Panc1 (cell line): ENCODE measurements around the gene CACNA1C. TPM values are rescaled to one million over a fixed set of nuclear protein-coding genes. Genes with fewer than 3 reads are reported as not detected.

ENCODE experiments used
- ATAC-seq: fragments of 200-7000 bp; cut with Tn5 transposase; 2 replicates; pipeline ENCODE4 v1.9.1; 2020; ENCODE audit warnings: mild to moderate bottlenecking, moderate library complexity
- BruUV-seq: library from RNA; stranded (reverse); fragments of 400-500 nt; replicated peaks from 2 replicates; lab custom pipeline; 2021; lab: Mats Ljungman, UMichigan
- CTCF ChIA-PET: fragments of 300-600 bp; sonication (Branson Sonifier 250); formaldehyde crosslinking; loops from one replicate; lab custom pipeline; 2022; ENCODE audit warnings: antibody characterized with exemption; lab: Charles Lee
- POLR2A ChIA-PET: fragments of 300-600 bp; sonication (Branson Sonifier 250); formaldehyde crosslinking; loops from one replicate; lab custom pipeline; 2022; ENCODE audit warnings: antibody characterized with exemption; lab: Charles Lee
- DNase-seq: peaks from one replicate; pipeline ENCODE4 v3.0.0-alpha.2; 2010; ENCODE audit warnings: low read depth, low spot score
- H3K27ac ChIP-seq: 2 replicates; pipeline ENCODE4 v1.5.1; 2011; ENCODE audit warnings: mild to moderate bottlenecking, low read length, inconsistent platforms
- H3K27me3 ChIP-seq: fragments of 200-500 bp; sonication (Bioruptor generic); 2 replicates; pipeline ENCODE4 v1.6.0; 2014; ENCODE audit warnings: low read length, inconsistent platforms; ENCODE audit not compliant: control insufficient read depth, insufficient read depth
- H3K36me3 ChIP-seq: fragments of 200-500 bp; sonication (Bioruptor generic); 2 replicates; pipeline ENCODE4 v1.5.1; 2014; ENCODE audit warnings: inconsistent platforms, mild to moderate bottlenecking, low read length, moderate library complexity; ENCODE audit not compliant: control insufficient read depth, insufficient read depth
- H3K4me1 ChIP-seq: 2 replicates; pipeline ENCODE4 v1.5.1; 2011; ENCODE audit warnings: inconsistent platforms, mild to moderate bottlenecking, low read length, moderate library complexity; ENCODE audit not compliant: control insufficient read depth, insufficient read depth
- H3K4me3 ChIP-seq, 2 experiments: 2 replicates each; pipeline ENCODE4 v1.5.1; 2011 to 2012; ENCODE audit warnings: low read depth in 2 of 2, low read length in 2 of 2, mild to moderate bottlenecking in 2 of 2, inconsistent platforms in 1 of 2, moderate library complexity in 1 of 2
- H3K9me3 ChIP-seq: fragments of 200-500 bp; sonication (Bioruptor generic); 2 replicates; pipeline ENCODE4 v1.5.1; 2014; ENCODE audit warnings: low read depth, mild to moderate bottlenecking, inconsistent platforms, low read length, moderate library complexity; ENCODE audit not compliant: control insufficient read depth, insufficient read depth
- POLR2AphosphoS5 ChIP-seq: IDR thresholded peaks from 2 replicates; pipeline ENCODE4 v1.6.1; 2012; ENCODE audit warnings: mild to moderate bottlenecking, low read depth, low read length, moderate library complexity
- SIN3A ChIP-seq: IDR thresholded peaks from 2 replicates; pipeline ENCODE4 v1.6.1; 2012; ENCODE audit warnings: low read depth, mild to moderate bottlenecking, low read length, moderate library complexity, borderline replicate concordance; ENCODE audit not compliant: insufficient read depth
- TCF7L2 ChIP-seq: IDR thresholded peaks from 2 replicates; pipeline ENCODE4 v1.6.1; 2011; ENCODE audit warnings: mild to moderate bottlenecking, low read depth, low read length, inconsistent platforms
- in situ Hi-C: cut with HindIII; loops from 2 replicates; pipeline ENCODE4 v1.10.0; 2016; ENCODE audit warnings: low sequenced_read_pairs, low pct_unique_long_range_greater_than_20kb
- intact Hi-C: fragments of 100-400 bp; cut with micrococcal nuclease; formaldehyde crosslinking; loops from one replicate; pipeline ENCODE4 v1.10.0; 2022; ENCODE audit not compliant: unreplicated experiment
- total RNA-seq: library from RNA; stranded (reverse); gene quantifications from one replicate; pipeline ENCODE4 v1.2.1, GENCODE V29; 2021; ENCODE audit not compliant: unreplicated experiment
- TF ChIP-seq, protein P1 (sequence below): fragments of 450-650 bp; IDR thresholded peaks from 2 replicates; pipeline ENCODE4 v1.5.1; 2017; ENCODE audit warnings: mild to moderate bottlenecking
- TF ChIP-seq, protein P2 (sequence below), 2 experiments: IDR thresholded peaks; 2 replicates each; pipeline ENCODE4 v1.6.1; 2011 to 2012; ENCODE audit warnings: low read depth in 2 of 2, control low read depth in 1 of 2, low read length in 1 of 2, mild to moderate bottlenecking in 1 of 2, moderate library complexity in 1 of 2; ENCODE audit not compliant: insufficient read depth in 1 of 2

The CACNA1C gene
- total RNA-seq, 1 experiment from 2014 or later = 0.03 TPM

DNA sequence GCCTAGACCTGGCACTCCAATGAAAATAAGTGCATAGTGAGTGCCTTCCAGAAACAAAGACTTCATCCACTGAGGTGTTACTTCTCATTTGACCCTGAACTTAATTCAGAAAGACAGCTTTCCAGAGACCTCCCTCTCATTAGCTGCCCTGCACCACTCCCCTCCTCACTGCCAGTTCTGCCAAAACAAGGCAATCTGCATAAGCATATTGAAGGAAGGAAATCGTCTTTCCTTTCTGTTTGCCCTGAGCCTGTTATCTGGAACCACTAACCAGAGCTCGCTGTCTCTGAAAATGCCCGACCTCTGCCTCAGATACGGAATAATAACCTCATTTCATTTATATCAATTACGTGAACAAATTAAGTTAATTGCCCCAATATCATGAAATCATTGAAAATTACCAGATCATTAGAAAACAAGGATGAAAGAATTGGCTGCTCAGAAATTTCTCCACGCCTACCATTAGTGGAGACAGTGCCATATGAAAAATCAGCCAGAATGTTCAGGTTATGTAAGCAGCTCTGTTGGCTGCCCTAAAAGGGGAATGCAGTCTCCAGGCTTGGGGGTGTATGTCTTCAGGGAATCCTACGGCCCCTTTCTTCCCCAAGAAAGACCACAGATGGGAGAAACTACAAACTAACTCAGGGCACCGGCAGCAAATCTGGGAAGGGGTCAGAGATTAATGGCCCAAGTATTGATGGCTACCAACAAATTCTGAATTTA lies 592.1 kb downstream of the CACNA1C start:
- H3K27me3 ChIP-seq = no peaks in the 10 kb centered on the region
- POLR2A ChIA-PET = no interaction called here
- ATAC-seq (no peak), DNase-seq (no peak)
- CTCF ChIA-PET = no interaction called here
- no peak overlapping the region for H3K4me3 ChIP-seq
- TF ChIP-seq POLR2AphosphoS5 (no peak), TCF7L2 (no peak), SIN3A (no peak)
- TF ChIP-seq, protein P1, sequence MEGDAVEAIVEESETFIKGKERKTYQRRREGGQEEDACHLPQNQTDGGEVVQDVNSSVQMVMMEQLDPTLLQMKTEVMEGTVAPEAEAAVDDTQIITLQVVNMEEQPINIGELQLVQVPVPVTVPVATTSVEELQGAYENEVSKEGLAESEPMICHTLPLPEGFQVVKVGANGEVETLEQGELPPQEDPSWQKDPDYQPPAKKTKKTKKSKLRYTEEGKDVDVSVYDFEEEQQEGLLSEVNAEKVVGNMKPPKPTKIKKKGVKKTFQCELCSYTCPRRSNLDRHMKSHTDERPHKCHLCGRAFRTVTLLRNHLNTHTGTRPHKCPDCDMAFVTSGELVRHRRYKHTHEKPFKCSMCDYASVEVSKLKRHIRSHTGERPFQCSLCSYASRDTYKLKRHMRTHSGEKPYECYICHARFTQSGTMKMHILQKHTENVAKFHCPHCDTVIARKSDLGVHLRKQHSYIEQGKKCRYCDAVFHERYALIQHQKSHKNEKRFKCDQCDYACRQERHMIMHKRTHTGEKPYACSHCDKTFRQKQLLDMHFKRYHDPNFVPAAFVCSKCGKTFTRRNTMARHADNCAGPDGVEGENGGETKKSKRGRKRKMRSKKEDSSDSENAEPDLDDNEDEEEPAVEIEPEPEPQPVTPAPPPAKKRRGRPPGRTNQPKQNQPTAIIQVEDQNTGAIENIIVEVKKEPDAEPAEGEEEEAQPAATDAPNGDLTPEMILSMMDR = no peak
- TF ChIP-seq, protein P2, sequence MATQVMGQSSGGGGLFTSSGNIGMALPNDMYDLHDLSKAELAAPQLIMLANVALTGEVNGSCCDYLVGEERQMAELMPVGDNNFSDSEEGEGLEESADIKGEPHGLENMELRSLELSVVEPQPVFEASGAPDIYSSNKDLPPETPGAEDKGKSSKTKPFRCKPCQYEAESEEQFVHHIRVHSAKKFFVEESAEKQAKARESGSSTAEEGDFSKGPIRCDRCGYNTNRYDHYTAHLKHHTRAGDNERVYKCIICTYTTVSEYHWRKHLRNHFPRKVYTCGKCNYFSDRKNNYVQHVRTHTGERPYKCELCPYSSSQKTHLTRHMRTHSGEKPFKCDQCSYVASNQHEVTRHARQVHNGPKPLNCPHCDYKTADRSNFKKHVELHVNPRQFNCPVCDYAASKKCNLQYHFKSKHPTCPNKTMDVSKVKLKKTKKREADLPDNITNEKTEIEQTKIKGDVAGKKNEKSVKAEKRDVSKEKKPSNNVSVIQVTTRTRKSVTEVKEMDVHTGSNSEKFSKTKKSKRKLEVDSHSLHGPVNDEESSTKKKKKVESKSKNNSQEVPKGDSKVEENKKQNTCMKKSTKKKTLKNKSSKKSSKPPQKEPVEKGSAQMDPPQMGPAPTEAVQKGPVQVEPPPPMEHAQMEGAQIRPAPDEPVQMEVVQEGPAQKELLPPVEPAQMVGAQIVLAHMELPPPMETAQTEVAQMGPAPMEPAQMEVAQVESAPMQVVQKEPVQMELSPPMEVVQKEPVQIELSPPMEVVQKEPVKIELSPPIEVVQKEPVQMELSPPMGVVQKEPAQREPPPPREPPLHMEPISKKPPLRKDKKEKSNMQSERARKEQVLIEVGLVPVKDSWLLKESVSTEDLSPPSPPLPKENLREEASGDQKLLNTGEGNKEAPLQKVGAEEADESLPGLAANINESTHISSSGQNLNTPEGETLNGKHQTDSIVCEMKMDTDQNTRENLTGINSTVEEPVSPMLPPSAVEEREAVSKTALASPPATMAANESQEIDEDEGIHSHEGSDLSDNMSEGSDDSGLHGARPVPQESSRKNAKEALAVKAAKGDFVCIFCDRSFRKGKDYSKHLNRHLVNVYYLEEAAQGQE (IDR thresholded peaks at IDR 0.05; ENCODE audit: insufficient read depth in 1 of 2, low read depth in 2 of 2, low read length in 1 of 2) = no peak
- H3K4me1 ChIP-seq = no peaks in the 10 kb centered on the region
- in situ Hi-C loops = no loop called here
- H3K36me3 ChIP-seq = no peaks in the 10 kb centered on the region
- no peak overlapping the region for H3K27ac ChIP-seq
- no TSS peak for BruUV-seq
- intact Hi-C loops = no loop called here
- H3K9me3 ChIP-seq = no peaks in the 10 kb centered on the region

DNA sequence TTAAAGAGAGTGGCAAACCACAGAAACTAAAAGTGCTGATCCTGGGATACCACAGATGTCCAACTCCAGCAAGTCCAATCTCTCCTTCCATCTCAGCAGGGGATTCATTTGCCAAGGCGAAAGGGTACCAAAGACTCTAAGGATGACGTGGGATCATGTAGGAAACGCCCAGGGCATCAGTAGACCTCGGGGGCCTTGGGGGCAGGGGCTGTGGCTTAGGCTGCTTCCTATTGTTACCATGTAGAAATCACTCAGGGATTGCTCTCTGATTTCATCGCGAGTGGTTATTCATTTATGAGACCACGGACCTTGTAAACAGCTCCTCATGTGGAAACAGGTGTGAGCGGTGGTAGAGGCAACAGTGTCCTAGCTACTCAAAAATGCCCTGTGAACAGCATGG lies 592.7 kb downstream of the CACNA1C start:
- H3K9me3 ChIP-seq = no peaks in the 10 kb centered on the region
- no TSS peak for BruUV-seq
- no peaks in the 10 kb centered on the region for H3K4me1 ChIP-seq
- ATAC-seq (no peak), DNase-seq (no peak)
- no peak overlapping the region for H3K27ac ChIP-seq
- H3K27me3 ChIP-seq = no peaks in the 10 kb centered on the region; the same call in 1 of the 2 replicates
- ChIA-PET POLR2A (no interaction called here), CTCF (no interaction called here)
- TF ChIP-seq POLR2AphosphoS5 = no peak
- no peak for TF ChIP-seq SIN3A
- TF ChIP-seq, protein P2 (IDR thresholded peaks at IDR 0.05; ENCODE audit: insufficient read depth in 1 of 2, low read depth in 2 of 2, low read length in 1 of 2) = no peak
- TF ChIP-seq TCF7L2 = no peak
- TF ChIP-seq, protein P1 = no peak
- intact Hi-C loops = no loop called here
- no peaks in the 10 kb centered on the region for H3K36me3 ChIP-seq
- no peak overlapping the region for H3K4me3 ChIP-seq
- in situ Hi-C loops = no loop called here
